OCI-LY1 (cell line): ENCODE data around the gene SNRNP200.

ENCODE experiments used
- EZH2 ChIP-seq: fragments of 200-600 bp; sonication (generic), shearing (Covaris generic); IDR thresholded peaks from 2 replicates; pipeline ENCODE4 v1.8.0; 2017; ENCODE audit warnings: borderline replicate concordance, mixed run types, mild to moderate bottlenecking, antibody characterized with exemption, low read length, moderate library complexity, mixed read lengths
- TF ChIP-seq, protein P1 (sequence below): fragments of 200-600 bp; sonication (generic), shearing (Covaris generic); IDR thresholded peaks from 2 replicates; pipeline ENCODE4 v1.5.1; 2017; ENCODE audit warnings: mild to moderate bottlenecking, antibody characterized with exemption, low read length, moderate library complexity, mixed read lengths

DNA sequence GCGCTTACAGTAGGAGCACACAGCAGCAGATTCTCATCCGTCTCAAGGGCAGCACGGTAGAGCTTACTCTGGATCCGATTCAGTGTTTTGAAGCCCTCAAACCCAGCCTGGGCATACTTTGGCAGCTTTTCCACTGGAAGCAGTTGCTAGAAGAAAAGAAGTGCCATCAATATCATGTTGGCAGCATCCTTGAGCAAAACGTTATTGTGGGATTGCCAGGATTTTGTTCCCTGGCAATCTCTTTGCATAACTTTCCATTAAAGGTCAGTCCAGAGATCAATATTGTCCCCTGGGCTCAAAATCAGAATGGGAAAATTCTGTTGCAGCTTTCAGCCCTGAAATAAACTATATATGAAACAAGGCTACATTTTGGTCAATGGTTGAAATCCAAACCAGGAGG, 8.4 kb downstream of the SNRNP200 start:
- TF ChIP-seq EZH2: no peak
- TF ChIP-seq, protein P1, sequence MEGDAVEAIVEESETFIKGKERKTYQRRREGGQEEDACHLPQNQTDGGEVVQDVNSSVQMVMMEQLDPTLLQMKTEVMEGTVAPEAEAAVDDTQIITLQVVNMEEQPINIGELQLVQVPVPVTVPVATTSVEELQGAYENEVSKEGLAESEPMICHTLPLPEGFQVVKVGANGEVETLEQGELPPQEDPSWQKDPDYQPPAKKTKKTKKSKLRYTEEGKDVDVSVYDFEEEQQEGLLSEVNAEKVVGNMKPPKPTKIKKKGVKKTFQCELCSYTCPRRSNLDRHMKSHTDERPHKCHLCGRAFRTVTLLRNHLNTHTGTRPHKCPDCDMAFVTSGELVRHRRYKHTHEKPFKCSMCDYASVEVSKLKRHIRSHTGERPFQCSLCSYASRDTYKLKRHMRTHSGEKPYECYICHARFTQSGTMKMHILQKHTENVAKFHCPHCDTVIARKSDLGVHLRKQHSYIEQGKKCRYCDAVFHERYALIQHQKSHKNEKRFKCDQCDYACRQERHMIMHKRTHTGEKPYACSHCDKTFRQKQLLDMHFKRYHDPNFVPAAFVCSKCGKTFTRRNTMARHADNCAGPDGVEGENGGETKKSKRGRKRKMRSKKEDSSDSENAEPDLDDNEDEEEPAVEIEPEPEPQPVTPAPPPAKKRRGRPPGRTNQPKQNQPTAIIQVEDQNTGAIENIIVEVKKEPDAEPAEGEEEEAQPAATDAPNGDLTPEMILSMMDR: no peak
